Measurements from ENCODE around the gene TRABD2B. TPM values are rescaled to one million over a fixed set of nuclear protein-coding genes. Genes with fewer than 3 reads are reported as not detected.
A peak's percentile ranks its signal among the peaks of the same experiment; 100 is the strongest.

The TRABD2B gene
- total RNA-seq, 6 donors from 2014 or later = under 0.01 to 2.1 (median 0.62) TPM

DNA sequence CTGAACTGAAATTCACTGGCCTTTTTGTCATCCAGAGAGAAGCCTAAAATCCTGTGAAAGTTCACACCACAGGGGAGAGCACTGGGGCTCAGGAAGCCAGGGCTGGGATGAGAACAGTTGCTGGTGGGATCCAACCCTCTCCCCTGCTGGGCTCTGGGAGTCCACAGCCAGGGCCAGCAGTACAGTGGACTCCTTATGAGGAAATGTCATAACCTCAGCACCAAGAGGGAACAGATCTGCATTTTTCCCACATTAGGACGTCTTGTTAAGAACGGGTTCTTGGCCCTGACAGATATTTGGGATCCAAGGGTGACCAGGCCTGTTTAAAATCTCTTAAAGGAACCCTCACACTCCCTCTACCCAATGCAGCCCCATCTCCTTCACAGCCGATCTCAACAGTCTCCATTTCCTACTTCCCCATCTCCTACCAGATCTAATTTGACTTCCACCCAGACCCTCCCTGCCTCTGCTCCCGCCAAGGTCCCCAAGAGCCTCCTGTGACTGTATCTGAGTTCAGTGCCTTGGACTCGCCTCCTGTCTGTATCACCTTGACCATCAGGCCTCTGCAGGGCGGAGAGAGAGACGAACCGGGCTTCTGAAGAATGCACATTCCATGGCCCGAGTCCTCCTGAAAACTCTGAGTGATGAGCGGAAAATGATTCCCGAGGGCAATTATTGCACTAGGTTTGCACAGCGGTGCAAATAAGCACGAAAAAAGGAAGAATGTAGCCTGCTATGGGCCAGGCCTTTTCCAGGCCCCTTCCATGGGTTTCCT is 159.9 kb downstream of the TRABD2B start:
- Histone ChIP-seq H3K4me3 (no peak overlapping the region), H3K27me3 (no peaks in the 10 kb centered on the region), H3K9me3 (peaks cover 5 to 10% (median 6%) of the 10 kb centered on the region in 4 donors), H3K27ac (no peak overlapping the region), H3K4me1 (no peaks in the 10 kb centered on the region), H3K36me3 (no peaks in the 10 kb centered on the region)
- WGBS, 2 donors = 89 to 93% methylated on average over 13 of the region's 13 CpGs
- no peak for DNase-seq
- TF ChIP-seq, protein P1, sequence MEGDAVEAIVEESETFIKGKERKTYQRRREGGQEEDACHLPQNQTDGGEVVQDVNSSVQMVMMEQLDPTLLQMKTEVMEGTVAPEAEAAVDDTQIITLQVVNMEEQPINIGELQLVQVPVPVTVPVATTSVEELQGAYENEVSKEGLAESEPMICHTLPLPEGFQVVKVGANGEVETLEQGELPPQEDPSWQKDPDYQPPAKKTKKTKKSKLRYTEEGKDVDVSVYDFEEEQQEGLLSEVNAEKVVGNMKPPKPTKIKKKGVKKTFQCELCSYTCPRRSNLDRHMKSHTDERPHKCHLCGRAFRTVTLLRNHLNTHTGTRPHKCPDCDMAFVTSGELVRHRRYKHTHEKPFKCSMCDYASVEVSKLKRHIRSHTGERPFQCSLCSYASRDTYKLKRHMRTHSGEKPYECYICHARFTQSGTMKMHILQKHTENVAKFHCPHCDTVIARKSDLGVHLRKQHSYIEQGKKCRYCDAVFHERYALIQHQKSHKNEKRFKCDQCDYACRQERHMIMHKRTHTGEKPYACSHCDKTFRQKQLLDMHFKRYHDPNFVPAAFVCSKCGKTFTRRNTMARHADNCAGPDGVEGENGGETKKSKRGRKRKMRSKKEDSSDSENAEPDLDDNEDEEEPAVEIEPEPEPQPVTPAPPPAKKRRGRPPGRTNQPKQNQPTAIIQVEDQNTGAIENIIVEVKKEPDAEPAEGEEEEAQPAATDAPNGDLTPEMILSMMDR (IDR thresholded peaks at IDR 0.05) = no peak
- TF ChIP-seq POLR2AphosphoS5 (IDR thresholded peaks at IDR 0.05) (no peak), POLR2A (IDR thresholded peaks at IDR 0.05) (no peak), EP300 (IDR thresholded peaks at IDR 0.05) (no peak)
- ATAC-seq (ENCODE audit: low FRiP score in 2 of 2) = peak in 1 of 2 donors; percentile 40

DNA sequence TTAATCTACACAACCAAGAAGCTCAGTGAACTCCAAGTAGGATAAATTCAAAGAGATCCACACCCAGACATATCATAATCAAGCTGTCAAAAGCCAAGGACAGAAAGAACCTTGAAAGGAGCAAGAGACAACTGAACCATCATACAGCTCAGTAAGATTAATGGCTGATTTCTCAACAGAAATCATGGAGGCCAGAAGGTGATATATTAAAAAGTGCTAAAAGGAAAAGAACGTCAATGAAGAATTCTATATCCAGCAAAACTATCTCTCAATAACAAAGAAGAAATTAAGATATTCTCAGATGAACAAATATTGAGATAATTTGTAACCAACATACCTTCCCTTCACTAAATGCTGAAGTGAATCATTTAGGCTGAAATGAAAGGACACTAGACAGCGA is 161.8 kb downstream of the TRABD2B start:
- Histone ChIP-seq H3K27ac (no peak overlapping the region), H3K27me3 (no peaks in the 10 kb centered on the region), H3K4me1 (no peaks in the 10 kb centered on the region), H3K4me3 (no peak overlapping the region), H3K9me3 (peaks cover 5 to 10% (median 6%) of the 10 kb centered on the region in 4 donors), H3K36me3 (no peaks in the 10 kb centered on the region)
- 98% methylated on average over 2 of the region's 2 CpGs for WGBS, 2 donors
- no peak for TF ChIP-seq POLR2AphosphoS5 (IDR thresholded peaks at IDR 0.05)
- no peak for TF ChIP-seq EP300 (IDR thresholded peaks at IDR 0.05)
- TF ChIP-seq, protein P1 (IDR thresholded peaks at IDR 0.05) = no peak
- no peak for TF ChIP-seq POLR2A (IDR thresholded peaks at IDR 0.05)
- ATAC-seq (ENCODE audit: low FRiP score in 2 of 2) (no peak), DNase-seq (no peak)

DNA sequence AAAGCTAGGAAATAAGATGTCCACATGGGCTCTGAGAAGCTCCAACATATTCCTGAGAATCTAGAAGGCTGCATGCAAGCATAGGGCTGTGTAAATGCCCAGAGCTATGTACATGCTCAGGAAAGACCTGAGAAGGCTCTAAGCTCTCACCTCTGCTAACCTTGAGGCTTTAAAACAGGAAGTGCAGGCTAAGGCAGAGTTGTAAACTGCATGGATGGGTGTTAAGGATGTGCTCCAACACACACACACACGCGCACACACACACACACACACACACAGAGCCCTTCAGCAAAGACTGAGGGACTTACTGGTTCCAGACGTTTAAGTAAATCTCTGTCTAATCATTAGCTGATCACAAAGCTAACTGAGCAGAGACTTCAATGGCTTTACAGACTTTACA is 162.9 kb downstream of the TRABD2B start:
- ATAC-seq (ENCODE audit: low FRiP score in 2 of 2) (no peak), DNase-seq (no peak)
- Histone ChIP-seq H3K27me3 (no peaks in the 10 kb centered on the region), H3K27ac (no peak overlapping the region), H3K9me3 (peaks cover 5 to 10% (median 6%) of the 10 kb centered on the region in 4 donors), H3K36me3 (no peaks in the 10 kb centered on the region), H3K4me3 (no peak overlapping the region), H3K4me1 (no peaks in the 10 kb centered on the region)
- 52 to 60% methylated on average over 3 of the region's 3 CpGs for WGBS, 2 donors
- TF ChIP-seq POLR2AphosphoS5 (IDR thresholded peaks at IDR 0.05) (no peak), EP300 (IDR thresholded peaks at IDR 0.05) (no peak), POLR2A (IDR thresholded peaks at IDR 0.05) (no peak)
- TF ChIP-seq, protein P1 (IDR thresholded peaks at IDR 0.05) = no peak

DNA sequence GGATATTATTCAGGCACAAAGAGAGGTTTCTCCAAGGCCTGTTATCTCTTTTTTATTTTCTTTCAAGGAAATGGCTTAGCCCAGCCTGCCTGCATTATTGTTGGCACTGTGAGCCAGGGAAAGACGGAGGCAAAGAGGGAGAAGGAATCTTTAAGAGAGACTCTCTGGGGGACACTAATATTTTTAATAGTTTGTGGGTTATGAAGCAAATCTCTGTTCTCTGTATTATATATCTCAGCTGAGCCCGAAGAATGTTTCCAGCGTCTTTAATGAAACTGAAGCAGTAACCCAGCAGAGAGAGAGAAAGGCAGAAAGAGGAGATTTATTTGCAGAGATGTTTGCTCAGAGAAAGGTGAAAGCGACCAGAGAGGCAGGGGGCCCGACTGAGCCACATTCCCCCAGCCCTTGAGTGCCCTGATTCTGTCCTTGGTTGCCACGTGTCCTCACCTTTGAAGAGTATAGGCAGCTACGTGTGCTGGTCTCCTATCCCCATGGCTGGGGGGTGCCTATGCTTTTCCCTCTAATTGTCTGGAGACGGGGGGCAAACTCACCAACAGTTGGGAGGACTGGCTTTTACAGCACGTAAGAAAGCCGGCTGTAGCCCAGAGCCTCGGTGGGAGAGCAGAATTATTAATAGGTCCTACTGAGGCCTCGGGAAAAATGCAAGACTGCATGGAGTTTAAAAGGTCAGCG is 166.4 kb downstream of the TRABD2B start:
- ATAC-seq (ENCODE audit: low FRiP score in 2 of 2) (no peak), DNase-seq (no peak)
- H3K4me3 ChIP-seq = no peak overlapping the region
- H3K4me1 ChIP-seq = no peaks in the 10 kb centered on the region
- no peak overlapping the region for H3K27ac ChIP-seq
- no peaks in the 10 kb centered on the region for H3K27me3 ChIP-seq
- H3K9me3 ChIP-seq = peaks cover 5 to 10% (median 6%) of the 10 kb centered on the region in 4 donors
- TF ChIP-seq POLR2A (IDR thresholded peaks at IDR 0.05) = no peak
- TF ChIP-seq EP300 (IDR thresholded peaks at IDR 0.05) = no peak
- TF ChIP-seq, protein P1 (IDR thresholded peaks at IDR 0.05) = no peak
- TF ChIP-seq POLR2AphosphoS5 (IDR thresholded peaks at IDR 0.05) = no peak
- no peaks in the 10 kb centered on the region for H3K36me3 ChIP-seq
- 81 to 83% methylated on average over 13 of the region's 13 CpGs for WGBS, 2 donors

Measured in upper lobe of left lung (tissue), 6 donors.